Posterior cingulate gyrus (tissue), 11 donors: Measurements from ENCODE around the gene CDH13.

Source experiments
- DNase-seq, 10 donors: peaks; one replicate each; pipeline versions ENCODE4 v3.0.0 to v3.0.0-alpha.2; 2020 to 2021; ENCODE audit warnings: mixed read lengths in 3 of 10
- intact Hi-C: fragments of 100-400 bp; cut with DNase I; formaldehyde crosslinking; loops from one replicate; pipeline ENCODE4 v1.15.1; 2023

The CDH13 gene

DNA sequence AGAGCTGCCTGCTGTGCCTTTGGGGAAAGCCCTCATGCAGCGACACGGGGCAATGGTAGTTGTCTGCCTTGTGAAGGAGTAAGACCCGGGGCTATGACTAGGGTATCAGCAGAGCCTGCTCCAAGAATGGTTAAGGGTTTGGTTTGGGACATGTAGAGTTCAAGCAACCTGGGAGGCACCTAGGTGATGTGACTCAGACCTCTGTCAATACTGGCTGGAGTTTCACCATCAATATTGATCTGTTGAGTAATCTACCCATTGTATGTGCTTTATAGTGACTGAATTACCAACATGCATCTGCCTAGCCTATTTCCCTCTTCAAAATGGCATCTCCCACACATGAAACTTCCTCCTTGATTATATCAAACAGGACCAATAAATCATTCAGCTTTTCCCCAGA lies 782.6 kb downstream of the CDH13 start:
- no peak for DNase-seq
- intact Hi-C loops = no loop called here

DNA sequence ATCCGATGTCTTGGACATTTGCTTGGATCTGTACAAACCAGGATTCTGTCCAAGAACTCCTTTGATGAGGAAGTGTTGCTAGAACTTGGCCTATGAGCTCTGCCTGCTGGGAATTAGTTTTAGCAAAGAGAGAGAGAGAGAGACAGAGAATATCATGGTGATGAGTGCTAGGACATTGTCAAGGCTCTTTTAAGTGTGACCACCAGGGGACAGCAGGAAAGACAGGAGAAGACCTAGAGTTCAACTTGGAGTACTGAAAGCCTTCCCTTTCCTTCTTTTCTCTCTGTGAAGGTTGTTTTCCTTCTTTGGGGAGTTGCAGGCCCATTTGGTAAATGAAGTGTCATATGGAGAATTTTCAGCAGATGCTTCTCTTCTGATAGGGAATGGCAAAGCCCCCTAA lies 791.8 kb downstream of the CDH13 start:
- DNase-seq = no peak
- intact Hi-C loops = no loop called here

DNA sequence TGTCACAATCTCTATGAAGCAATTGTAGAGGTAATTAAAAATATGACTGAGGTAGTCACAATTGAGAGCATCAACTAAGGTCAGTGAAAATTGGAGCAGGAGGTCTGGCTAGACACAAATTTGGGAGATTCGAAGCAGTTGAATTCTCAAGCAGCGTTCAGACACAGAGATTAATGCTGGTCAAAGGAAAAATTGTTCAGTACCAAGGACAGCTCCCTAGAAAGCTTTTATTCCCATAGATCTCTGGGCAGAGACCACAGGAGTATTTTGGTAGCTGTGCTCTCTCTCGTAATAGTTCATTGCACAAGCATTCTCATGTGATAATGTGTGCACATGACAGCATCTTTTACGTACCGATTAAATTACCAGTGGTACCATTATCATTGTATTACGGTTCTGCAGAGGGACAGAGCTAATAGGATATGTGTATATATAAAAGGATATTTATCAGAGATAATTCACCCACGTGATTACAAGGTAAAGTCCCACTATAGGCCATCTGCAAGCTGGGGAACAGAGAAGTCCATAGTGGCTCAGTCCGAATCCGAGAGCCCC lies 793.5 kb downstream of the CDH13 start:
- DNase-seq = no peak
- intact Hi-C loops = no loop called here

DNA sequence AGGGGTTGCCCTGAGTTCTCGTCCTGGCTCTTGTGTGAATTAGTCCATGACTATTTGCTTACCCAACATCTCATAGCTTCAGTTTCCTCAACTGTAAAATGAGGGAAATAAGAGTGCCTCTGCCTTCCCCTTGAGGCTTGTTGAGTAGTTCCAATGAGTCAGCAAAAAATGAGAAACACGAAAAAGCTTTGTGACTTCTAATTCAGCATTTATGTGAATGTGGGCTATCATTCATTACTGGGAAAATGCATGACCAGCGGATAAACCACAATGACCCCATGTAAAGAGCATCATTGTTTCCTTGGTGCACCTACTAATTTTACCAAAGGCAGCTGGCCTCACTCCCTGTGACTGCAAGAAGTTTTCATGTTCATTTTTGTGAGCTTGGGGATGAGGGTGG lies 806.4 kb downstream of the CDH13 start:
- DNase-seq = no peak
- intact Hi-C loops = no loop called here

DNA sequence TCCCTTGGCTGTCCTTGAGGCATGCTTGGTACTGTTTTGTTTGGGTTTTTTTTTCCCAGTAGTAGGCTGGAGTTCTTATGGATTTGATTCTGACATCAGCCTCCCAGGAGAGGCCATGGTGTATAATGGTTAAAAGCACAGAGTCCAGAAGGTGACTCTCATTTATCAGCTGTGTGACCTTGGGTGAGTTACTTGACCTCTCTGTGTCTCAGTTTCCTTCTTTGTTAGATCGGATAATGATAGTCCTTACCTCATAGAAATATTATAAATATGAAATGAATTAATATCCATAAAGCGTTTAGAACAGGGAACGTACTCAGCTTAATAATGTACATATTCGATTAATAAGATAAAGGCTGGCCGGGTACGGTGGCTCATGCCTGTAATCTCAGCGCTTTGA lies 810.3 kb downstream of the CDH13 start:
- no peak for DNase-seq
- intact Hi-C loops = no loop called here

DNA sequence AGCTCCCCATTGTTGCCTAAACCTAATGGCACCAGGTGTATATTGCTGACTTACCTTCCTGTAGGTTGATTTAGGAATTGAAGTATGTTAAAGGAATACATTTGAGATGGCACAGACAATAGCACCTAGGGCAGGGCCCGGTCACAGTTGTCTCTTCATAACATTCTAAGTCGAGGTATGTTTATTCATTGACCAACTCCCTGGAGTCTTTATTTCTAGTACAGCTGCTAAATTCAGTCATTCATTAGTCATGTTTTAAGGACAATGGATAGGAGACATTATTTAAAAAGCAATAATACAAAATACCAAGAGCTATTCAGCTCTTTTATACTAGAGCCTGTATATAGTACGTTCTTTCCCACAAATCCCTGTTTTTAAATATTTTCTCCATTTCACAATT lies 811.6 kb downstream of the CDH13 start:
- intact Hi-C loops = no loop called here
- no peak for DNase-seq

DNA sequence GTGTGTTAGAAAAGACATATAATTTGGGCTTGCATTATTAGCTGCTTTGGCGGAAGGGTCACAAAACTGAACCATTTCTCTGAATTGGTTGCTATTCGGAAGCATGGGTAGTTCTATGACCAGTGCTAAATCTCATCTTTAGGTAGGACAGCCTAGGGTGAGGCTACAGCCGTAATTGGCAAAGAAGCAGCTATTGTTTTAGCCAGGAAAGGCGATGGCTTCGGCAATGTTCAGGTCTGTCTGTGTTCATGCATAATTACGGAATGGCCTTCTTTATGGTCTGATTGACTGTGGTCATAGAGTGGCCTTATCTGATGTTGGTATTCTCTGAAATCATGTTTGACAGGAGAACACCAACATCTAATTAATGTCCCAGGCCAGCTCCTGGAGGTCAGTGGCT lies 812.6 kb downstream of the CDH13 start:
- no peak for DNase-seq
- intact Hi-C loops = no loop called here

DNA sequence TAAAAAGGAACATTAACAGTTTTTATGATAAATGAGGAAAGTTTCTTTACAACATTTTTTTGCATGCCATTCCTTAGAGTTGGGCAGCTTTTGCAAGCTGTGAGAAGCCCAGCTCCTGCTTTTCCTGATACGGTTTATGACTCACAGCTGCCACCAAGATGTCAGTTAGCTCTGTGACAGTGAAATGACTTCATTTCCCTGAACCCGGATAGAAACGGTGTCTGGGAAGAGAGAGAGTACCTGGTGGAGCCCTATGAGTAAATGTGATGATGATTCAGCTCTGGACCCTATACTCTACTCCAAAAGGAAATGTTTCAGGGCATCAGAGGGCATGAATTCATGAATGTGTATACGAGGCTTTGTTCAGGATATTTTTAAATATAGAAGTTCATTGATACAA lies 814.7 kb downstream of the CDH13 start:
- DNase-seq = no peak
- intact Hi-C loops = loop anchor here (10.0 kb wide), 1 partner anchor 327 kb away; no protein-coding TSS in a partner anchor

DNA sequence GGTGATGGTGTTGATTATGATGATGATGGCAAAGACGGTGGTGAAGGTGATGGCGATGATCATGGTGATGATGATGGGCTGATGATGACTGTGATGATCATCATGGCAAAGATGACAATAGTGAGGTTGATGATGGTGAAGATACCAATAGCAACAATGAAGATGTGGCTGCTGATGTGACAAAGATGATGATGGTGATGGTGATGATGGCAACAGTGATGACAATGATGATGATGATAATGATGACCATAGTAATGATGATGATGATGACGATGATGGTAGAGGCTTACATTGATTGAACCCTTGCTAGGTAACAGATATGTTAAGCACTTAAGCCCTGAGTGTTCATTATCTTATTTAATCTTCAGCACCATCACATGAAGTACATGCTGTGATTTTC lies 817.2 kb downstream of the CDH13 start:
- intact Hi-C loops = loop anchor here (10.0 kb wide), 1 partner anchor 329 kb away; no protein-coding TSS in a partner anchor
- no peak for DNase-seq

DNA sequence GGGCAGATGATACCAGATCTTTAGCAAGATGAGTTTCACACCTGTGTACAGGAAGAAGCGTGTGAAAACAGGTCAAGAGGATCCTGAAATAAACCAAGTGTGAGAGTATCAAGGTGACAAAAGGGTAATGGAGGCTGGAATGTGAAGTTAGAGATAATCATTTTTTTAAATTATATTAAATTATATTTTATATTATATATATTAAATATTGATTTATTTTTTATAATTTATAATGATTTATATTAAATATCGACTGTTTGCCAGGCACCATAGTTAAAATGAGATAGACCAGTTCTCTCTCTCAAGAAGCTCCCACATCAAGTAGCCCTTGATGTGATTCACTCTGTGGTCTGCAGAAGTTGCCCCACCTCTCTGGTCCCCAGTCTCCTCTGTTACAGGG lies 820.8 kb downstream of the CDH13 start:
- no peak for DNase-seq
- intact Hi-C loops = loop anchor here (10.0 kb wide), 1 partner anchor 333 kb away; no protein-coding TSS in a partner anchor

DNA sequence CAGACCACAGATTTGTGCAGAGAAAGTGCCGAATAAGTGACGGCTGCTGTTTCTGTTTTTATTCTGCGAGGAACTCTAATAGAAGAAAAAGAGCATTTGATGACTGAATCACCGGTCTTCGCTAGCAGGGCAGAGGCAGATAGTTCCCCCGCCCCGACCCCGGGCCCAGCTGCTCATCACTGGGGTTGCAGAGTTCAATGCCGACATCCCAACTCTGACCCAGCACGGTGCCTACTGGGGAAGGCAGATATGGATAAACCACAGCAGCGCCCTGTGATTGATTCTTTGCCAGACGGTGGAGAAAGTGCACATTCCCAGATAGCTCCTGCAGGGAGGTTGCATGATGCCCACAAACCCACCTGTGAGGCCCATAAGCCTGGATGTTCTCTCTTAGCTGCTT lies 823.1 kb downstream of the CDH13 start:
- intact Hi-C loops = loop anchor here (10.0 kb wide), 1 partner anchor 335 kb away; no protein-coding TSS in a partner anchor
- peak in 1 of 10 donors; percentile 72 for DNase-seq

DNA sequence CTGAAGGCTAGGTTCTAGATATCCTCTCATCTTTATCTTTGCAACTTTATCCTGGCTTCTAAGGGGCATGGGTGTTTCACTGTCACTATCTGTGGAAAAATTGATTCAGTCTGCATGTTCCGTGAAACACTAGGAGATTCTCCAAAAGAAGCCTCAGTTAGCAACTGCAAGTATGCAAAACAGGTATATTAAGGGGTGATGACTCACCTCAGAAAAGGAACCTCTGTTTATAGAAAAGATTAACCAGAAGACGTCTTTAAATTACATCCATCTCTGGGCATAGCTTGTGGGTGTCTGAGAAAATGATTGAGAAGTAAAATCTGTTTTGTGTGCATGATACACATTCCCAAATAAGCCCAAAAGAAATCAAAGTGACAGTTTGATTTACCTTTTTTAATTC lies 827.2 kb downstream of the CDH13 start:
- intact Hi-C loops = no loop called here
- DNase-seq = no peak

DNA sequence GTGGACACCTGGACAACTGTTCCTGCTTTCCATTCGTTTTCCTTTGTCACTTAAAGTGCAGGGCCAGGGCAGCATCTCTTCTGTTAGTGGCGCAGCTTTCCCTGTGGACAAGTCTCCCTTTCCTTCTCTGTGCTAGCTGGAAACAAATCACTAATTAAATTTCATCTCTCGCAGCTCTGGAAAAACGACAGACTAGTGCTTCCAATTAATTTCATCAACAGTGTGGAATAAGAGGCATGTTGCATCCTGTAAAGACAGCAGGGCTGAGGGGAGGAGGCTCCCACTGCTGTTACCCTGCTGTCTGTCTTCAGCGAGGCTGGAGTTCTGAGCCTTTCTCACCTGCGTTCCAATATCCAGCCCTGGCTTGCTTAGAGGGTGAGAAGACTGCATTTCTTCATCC lies 828.9 kb downstream of the CDH13 start:
- no peak for DNase-seq
- intact Hi-C loops = no loop called here

DNA sequence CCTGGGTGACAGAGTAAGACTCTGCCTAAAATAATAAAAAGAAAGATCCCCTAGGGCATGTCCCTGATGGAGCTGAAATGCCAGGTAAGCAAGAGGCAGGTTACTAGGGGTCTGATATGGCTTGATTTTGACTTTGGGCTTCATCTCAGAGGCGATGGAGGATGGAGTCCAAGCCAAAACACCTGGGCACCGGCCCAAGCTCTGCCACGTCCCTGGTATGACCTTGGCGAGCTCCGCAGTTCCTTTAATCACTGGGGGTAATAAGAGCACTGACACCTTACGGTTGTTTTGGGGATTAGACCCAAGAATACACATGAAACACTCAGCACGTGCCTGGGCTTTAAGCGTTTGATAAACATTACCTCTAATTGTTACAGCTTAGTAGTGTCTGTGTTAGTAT lies 830.2 kb downstream of the CDH13 start:
- intact Hi-C loops = no loop called here
- no peak for DNase-seq

DNA sequence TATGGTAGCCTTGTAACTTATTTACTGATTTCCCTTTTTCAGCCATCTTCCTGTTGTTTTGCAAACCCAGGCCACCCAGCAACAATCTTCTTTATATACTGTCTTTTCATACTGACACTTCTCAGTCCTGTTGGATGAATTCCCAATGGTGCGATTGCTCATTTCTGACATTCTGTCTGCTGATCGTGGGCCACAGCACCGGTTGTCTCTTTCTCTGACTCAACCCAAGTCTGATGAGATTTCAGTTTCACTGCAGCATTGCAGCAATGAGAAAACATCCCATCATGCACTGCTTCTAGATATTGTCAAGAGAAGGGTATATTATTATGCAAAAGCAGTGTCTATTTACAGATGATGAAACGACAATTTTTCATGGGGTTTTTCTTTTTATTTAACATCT lies 831.8 kb downstream of the CDH13 start:
- intact Hi-C loops = no loop called here
- no peak for DNase-seq

DNA sequence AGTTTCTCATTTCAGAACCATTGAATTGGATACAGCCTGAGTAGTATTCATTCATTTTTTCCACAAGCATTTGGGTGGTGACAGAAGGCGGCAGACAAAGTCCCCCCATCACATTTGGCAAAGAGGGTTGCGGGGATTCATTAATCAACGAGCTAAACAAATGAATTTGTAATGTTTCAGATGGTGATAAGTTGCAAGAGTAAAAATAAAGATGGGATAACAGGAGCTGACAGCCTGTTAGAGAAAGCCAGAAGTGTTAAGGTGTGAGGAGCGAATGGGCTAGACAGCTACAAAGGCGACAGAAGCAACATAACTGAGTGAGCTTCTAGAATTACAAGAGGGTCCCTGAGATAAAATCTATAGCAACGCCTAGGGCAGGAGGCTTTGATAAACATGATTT lies 838.2 kb downstream of the CDH13 start:
- intact Hi-C loops = no loop called here
- no peak for DNase-seq

DNA sequence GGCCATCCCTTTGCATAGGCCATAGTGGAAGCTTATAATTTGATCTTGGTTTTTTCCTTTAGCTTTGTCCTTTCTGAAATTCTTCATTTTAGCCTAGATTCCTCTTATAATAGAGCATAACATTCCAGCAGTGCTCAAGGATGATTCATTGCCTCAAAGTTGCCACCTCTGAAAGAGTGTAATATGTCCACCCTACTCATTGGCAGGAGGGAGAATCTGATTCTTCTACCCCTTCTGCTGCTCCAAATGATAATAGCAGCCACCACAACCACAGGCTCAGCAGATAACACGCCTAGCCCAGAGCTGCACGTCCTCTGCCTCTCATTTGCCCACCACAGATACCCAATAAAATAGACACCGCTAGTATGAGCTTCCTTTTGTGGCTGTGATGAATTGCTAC lies 843.6 kb downstream of the CDH13 start:
- intact Hi-C loops = no loop called here
- no peak for DNase-seq

DNA sequence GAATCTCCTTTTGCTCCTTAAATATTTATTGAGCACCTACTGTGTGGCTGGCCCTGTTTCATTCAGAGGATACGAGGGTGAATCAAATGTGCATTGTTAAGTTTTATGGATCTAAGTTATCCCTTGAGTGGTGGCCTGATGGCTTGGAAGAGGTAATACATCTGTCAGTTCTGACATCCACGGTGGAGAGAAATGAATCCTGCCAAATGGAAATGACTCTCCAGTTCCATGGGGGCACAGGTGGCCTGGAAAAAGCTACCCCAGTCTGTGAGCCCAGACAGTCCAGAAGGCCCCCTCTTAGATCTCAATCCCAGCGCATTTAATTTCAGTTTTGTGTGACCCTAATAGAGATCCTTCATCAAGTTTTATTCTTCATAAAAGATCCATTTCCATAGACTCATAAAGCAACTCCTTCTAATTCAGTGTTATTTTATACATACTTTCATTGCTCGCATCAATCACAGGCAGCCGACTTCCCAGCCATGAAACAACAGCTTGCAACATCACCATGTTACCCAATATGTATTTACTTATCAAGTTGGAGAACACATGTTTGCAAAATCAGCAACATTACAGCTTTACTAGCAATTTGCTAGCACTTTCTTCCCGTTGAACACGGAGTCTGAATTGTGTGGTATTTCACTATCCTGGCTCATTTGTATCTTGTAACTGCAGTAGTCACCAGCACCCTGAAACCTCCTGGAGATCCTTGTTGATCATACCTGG lies 846.2 kb downstream of the CDH13 start:
- no peak for DNase-seq
- intact Hi-C loops = no loop called here

DNA sequence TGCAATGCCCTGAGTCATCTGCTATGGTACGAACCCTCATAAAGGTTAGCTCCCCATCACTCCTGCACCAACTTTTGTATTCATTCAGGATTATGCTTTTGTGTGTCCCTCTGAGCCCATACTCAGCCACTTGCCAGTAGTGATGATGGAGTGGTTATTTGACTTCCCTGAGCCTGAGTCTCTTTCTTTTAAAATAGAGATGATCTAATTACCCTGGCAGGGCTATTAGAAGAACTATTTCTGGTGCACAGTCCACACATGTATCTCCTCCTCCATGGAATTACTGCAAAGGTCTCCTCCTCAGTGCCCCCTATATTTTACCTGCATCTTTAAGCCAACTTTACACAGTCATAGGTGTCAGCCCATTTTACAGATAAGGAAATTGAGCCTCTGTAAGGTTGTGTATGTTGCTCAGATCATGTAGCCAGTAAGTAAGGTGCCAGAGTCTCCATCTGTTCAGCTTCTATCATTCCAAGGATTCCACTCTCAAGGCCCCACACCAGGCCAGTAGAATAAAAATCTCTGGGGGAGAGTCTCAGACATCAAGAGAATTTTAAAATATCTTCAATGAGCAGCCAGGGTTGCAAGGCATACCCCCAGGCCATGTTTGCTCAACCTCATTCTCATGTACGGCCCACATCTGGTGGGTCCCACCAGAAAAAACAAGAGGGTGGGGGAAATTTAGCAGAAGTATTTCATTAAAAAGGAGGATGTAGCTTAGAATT lies 847.3 kb downstream of the CDH13 start:
- intact Hi-C loops = no loop called here
- no peak for DNase-seq

DNA sequence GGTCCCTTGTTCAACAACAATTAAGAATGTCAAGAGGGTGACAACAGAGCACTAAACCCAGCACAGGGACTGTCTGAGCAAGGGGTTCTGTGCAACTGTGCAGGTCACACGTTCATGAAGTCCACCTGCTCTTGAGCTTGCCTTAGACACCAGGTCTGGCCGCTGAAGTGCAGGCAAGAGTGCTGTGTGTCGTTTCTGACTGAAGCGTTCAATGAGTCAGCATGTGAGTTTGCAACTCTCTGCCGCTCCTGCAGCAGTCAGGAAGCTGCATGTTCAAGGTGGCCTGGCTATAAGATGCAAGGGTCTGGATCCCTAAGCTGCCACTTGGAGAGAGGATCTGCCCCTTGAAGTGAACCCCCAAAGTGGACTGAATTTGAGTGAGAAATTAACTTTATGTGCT lies 848.3 kb downstream of the CDH13 start:
- intact Hi-C loops = no loop called here
- DNase-seq = no peak

DNA sequence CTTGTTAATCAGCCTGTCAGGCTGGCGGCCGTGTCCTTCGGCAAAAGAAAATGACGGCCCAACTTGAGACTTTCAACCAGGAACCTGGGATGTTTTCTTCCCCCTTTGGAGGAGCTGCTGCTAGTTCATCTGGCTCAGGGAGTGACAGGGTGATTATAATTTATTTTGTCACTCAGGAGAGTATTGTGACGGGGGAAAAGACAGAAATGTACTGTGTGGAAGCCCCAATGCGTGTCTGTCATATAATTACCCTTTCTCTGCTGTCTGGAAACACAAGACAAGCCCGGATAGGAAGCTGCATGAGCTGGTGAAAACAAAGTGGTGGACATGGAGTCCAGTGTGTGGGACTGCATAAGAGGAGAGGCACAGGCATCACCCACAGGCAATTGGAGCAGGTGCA lies 854.8 kb downstream of the CDH13 start:
- intact Hi-C loops = no loop called here
- DNase-seq = no peak
